Left lung (tissue), 10 donors: ENCODE measurements around the gene MSANTD1. TPM values are rescaled to one million over a fixed set of nuclear protein-coding genes. Genes with fewer than 3 reads are reported as not detected.

Experiments
- ATAC-seq: fragments of 200-7000 bp; cut with Tn5 transposase; one replicate; pipeline ENCODE4 v1.9.1; 2020; ENCODE audit warnings: moderate library complexity
- DNase-seq, 4 donors: peaks; one replicate each; pipeline ENCODE4 v3.0.0-alpha.2; 2013 to 2020
- H3K27ac ChIP-seq, 2 donors: fragments of 200-600 bp; sonication (generic) in 1 of 2; one replicate each; pipeline versions ENCODE4 v1.5.0 to v1.8.0; 2020 to 2021
- H3K27me3 ChIP-seq, 2 donors: fragments of 200-600 bp; sonication (generic) in 1 of 2; one replicate each; pipeline versions ENCODE4 v1.5.0 to v1.8.0; 2020 to 2021
- H3K36me3 ChIP-seq, 2 donors: fragments of 200-600 bp; sonication (generic) in 1 of 2; one replicate each; pipeline versions ENCODE4 v1.5.0 to v1.8.0; 2020 to 2021
- H3K4me1 ChIP-seq, 2 donors: fragments of 200-600 bp; one replicate each; pipeline ENCODE4 v1.8.0; 2021
- H3K4me3 ChIP-seq, 2 donors: fragments of 200-600 bp; sonication (generic) in 1 of 2; one replicate each; pipeline versions ENCODE4 v1.5.0 to v1.8.0; 2020 to 2021; ENCODE audit warnings: mild to moderate bottlenecking in 1 of 2
- H3K9me3 ChIP-seq, 2 donors: fragments of 200-600 bp; sonication (generic) in 1 of 2; one replicate each; pipeline versions ENCODE4 v1.5.0 to v1.8.0; 2020 to 2021
- CTCF ChIP-seq, 2 donors: fragments of 200-600 bp; sonication (generic) in 1 of 2; IDR thresholded peaks; one replicate each; pipeline versions ENCODE4 v1.5.0 to v1.8.0; 2021; ENCODE audit warnings: antibody characterized with exemption in 2 of 2
- intact Hi-C, 2 donors: fragments of 100-400 bp; cut with DNase I; formaldehyde crosslinking; loops; one replicate each; pipeline versions ENCODE4 v1.11.2 to v1.14.2; 2022
- polyA plus RNA-seq, 6 donors: library from polyadenylated mRNA; unstranded; fragments of 120-200 nt; gene quantifications; one replicate each; pipeline ENCODE4 v1.2.1, GENCODE V29; 2013; ENCODE audit not compliant: insufficient read length in 6 of 6
- total RNA-seq, 2 donors: library from RNA; stranded (reverse); fragmentation: NEBNext Ultra II Directional; extraction: Animal tissue kit (Norgen Biotek cat#: 25700); gene quantifications; one replicate each; pipeline ENCODE4 v1.2.1, GENCODE V29; 2021
- donor health status: DM: no; HTN: yes; CAD: no.
- donor health status: DM: no; HTN: no; CAD: no.

MSANTD1 gene
- total and polyA plus RNA-seq, 8 donors, result 0.54 to 1.4 (median 1.0) TPM

GRCh38 chr4:3225071-3225850, 23.7 kb upstream of the MSANTD1 start:
- Histone ChIP-seq H3K27ac (peak overlapping the region in 1 of 2 donors; percentile 78), H3K27me3 (no peaks in the 10 kb centered on the region), H3K4me3 (no peak overlapping the region), H3K36me3 (peaks cover 0 to 91% of the 10 kb centered on the region in 2 donors), H3K4me1 (peaks cover 0 to 28% of the 10 kb centered on the region in 2 donors), H3K9me3 (no peaks in the 10 kb centered on the region)
- ATAC-seq (no peak), DNase-seq (peak in 2 of 4 donors; percentile 31 to 74)
- intact Hi-C loops, result no loop called here
- no peak for TF ChIP-seq CTCF (IDR thresholded peaks at IDR 0.05)

- H3K27ac ChIP-seq, result peak overlapping the region; percentile 48 to 78
- intact Hi-C loops, result no loop called here
- H3K27me3 ChIP-seq, result no peaks in the 10 kb centered on the region
- peak in 3 of 4 donors; percentile 49 to 71 (median 66) for DNase-seq
- H3K4me3 ChIP-seq, result no peak overlapping the region
- no peak for TF ChIP-seq CTCF (IDR thresholded peaks at IDR 0.05)
- no peaks in the 10 kb centered on the region for H3K9me3 ChIP-seq
- H3K36me3 ChIP-seq, result peaks cover 0 to 91% of the 10 kb centered on the region in 2 donors
- peaks cover 0 to 28% of the 10 kb centered on the region in 2 donors for H3K4me1 ChIP-seq
- peak; percentile 60 for ATAC-seq
Measured at GRCh38 chr4:3225936-3226335, 23.0 kb upstream of the MSANTD1 start.

- Histone ChIP-seq H3K9me3 (no peaks in the 10 kb centered on the region), H3K4me3 (no peak overlapping the region), H3K4me1 (peaks cover 0 to 28% of the 10 kb centered on the region in 2 donors), H3K36me3 (peaks cover 0 to 91% of the 10 kb centered on the region in 2 donors), H3K27me3 (no peaks in the 10 kb centered on the region), H3K27ac (peak overlapping the region; percentile 48 to 78)
- TF ChIP-seq CTCF (IDR thresholded peaks at IDR 0.05), result no peak
- intact Hi-C loops, result no loop called here
- ATAC-seq (peak; percentile 76), DNase-seq (peak in 2 of 4 donors; percentile 47 to 57)
Measured at GRCh38 chr4:3226467-3226866, 22.5 kb upstream of the MSANTD1 start.

GRCh38 chr4:3226944-3227343, 22.0 kb upstream of the MSANTD1 start:
- Histone ChIP-seq H3K4me1 (peaks cover 0 to 28% of the 10 kb centered on the region in 2 donors), H3K4me3 (no peak overlapping the region), H3K27me3 (no peaks in the 10 kb centered on the region), H3K9me3 (no peaks in the 10 kb centered on the region), H3K27ac (peak overlapping the region; percentile 48 to 78), H3K36me3 (peaks cover 0 to 91% of the 10 kb centered on the region in 2 donors)
- peak in 1 of 4 donors; percentile 27 for DNase-seq
- no peak for TF ChIP-seq CTCF (IDR thresholded peaks at IDR 0.05)
- intact Hi-C loops, result no loop called here
- no peak for ATAC-seq

- Histone ChIP-seq H3K27ac (no peak overlapping the region), H3K9me3 (no peaks in the 10 kb centered on the region), H3K4me3 (no peak overlapping the region), H3K36me3 (peaks cover 0 to 91% of the 10 kb centered on the region in 2 donors), H3K27me3 (no peaks in the 10 kb centered on the region), H3K4me1 (peaks cover 0 to 28% of the 10 kb centered on the region in 2 donors)
- no peak for TF ChIP-seq CTCF (IDR thresholded peaks at IDR 0.05)
- DNase-seq (peak in 2 of 4 donors; percentile 26 to 59), ATAC-seq (no peak)
- intact Hi-C loops, result no loop called here
Measured at GRCh38 chr4:3227878-3228675, 20.9 kb upstream of the MSANTD1 start.
